Measurements from ENCODE around the gene ENTPD6. TPM values are rescaled to one million over a fixed set of nuclear protein-coding genes. Genes with fewer than 3 reads are reported as not detected.
"Not testable (repeated sequence)": the region's sequence is repeated elsewhere in the genome, so short reads cannot be mapped to it uniquely, and the experiment has no call there.

ENTPD6 gene
- total RNA-seq, 1 donor from 2014 or later: 118 TPM

DNA sequence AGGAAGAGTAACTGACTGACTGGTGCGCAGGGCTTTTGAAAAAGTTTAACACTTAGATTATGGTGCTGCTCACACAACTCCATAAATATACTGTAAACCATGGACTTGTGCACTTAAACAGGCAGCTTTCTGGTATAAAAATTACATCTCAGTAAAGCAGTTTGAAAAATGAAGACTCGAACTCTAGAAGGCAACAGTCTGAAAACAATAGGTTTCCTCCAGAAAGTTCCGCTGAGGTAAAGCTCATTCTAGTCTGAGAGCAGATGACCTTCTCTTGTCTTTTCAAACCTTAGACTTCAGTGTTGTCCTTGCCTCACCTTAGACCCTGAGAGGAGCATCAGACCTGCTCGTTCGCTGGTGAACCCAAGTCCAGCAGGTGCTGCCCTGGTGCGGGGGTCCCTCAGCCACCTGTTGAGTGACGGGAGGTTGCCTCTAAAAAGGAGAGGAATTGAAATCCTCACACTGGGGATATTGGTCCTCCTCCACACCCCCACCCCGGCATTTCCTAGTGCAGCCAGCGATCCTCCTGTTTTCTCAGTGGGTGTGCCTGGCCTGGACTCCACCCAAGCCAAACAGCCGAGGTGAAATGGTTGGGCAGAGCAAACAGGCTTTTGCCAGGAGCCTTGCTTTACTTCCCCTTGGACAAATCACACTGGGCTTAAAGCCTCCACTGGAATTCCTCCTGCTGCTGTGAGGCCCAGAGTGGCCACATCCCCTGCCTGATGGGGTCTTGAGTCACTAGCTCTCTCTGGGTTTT is 37.7 kb downstream of the ENTPD6 start:
- intact Hi-C loops (cut with DNase I): no loop called here
- DNase-seq (peak; percentile 74), ATAC-seq (ENCODE audit: poor library complexity) (peak; percentile 51)

- intact Hi-C loops (cut with DNase I); ATAC-seq (ENCODE audit: poor library complexity); DNase-seq: not testable (repeated sequence)
These were observed 38.7 kb downstream of the ENTPD6 start for GRCh38 chr20:25234009-25234849.

- DNase-seq (peak; percentile 36), ATAC-seq (ENCODE audit: poor library complexity) (no peak)
- intact Hi-C loops (cut with DNase I): no loop called here
These were observed 41.2 kb downstream of the ENTPD6 start for GRCh38 chr20:25236450-25237304.

DNA sequence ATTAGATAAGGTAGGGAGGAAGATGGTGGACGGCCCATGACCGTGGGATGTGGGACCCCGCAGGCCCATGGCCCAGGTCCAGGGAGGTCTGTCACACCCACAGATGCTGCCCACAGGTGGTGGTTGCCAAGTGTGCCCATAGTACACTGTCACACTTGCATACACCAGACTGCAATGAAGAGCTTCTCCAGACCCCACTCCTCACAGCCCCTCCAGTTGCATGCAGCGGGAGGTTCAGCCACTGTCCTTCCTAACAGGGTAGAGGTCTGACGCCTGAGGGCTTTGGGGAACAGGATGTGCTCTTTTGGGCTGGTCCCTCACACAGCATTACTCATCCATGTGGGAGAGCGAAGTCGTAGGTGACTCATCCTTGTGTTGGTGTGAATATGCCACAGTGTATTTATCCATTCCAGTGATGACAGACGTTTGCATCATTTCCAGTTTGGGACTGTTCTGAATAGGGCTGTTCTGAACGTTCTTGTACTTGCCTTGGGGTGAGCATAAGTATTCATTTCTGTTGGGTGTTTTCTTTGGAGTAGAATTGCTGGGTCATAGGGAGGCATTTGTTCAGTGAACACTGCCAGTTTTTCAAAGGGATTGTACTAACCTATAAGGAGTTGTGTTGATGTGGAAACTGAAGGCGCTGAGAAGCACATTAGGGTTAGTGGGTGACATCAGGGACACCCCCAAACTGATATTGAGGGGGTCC is 42.3 kb downstream of the ENTPD6 start:
- intact Hi-C loops (cut with DNase I): no loop called here
- peak; percentile 81 for ATAC-seq (ENCODE audit: poor library complexity)
- peak; percentile 64 for DNase-seq

- intact Hi-C loops (cut with DNase I): no loop called here
- ATAC-seq (ENCODE audit: poor library complexity) (no peak), DNase-seq (peak; percentile 35)
These were observed 43.0 kb downstream of the ENTPD6 start for GRCh38 chr20:25238319-25239037.

- DNase-seq: no peak
- intact Hi-C loops (cut with DNase I): no loop called here
- ATAC-seq (ENCODE audit: poor library complexity): no peak
These were observed 44.2 kb downstream of the ENTPD6 start for GRCh38 chr20:25239387-25240370.

DNA sequence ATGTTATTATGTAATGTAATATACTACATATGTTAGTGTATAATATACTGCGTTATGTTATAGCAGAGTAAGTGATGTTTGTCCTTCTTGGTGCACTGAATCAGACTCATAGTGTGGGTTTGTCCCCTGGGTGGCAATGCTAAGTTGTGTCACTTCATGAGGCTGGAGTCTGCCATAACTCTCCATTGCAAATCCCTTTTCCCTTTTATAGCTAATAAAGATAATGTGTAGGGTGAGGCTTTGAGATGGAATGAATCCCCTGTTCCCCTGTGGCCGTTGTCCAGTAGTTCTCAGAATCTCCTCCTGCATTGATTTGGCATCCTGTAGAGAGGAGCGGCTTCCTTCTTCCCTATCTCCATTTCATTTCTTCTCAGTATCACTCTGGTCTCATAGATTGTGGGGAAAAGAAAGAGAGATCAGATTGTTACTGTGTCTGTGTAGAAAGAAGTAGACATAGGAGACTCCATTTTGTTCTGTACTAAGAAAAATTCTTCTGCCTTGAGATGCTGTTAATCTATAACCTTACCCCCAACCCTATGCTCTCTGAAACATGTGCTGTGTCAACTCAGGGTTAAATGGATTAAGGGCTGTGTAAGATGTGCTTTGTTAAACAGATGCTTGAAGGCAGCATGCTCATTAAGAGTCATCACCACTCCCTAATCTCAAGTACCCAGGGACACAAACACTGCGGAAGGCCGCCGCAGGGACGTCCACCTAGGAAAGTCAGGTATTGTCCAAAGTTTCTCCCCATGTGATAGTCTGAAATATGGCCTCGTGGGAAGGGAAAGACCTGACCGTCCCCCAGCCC is 45.5 kb downstream of the ENTPD6 start:
- ATAC-seq (ENCODE audit: poor library complexity); DNase-seq; intact Hi-C loops (cut with DNase I): not testable (repeated sequence)

GRCh38 chr20:25241659-25241955 is 46.1 kb downstream of the ENTPD6 start:
- DNase-seq; ATAC-seq (ENCODE audit: poor library complexity); intact Hi-C loops (cut with DNase I): not testable (repeated sequence)

GRCh38 chr20:25242231-25242630 is 46.7 kb downstream of the ENTPD6 start:
- DNase-seq (no peak), ATAC-seq (ENCODE audit: poor library complexity) (no peak)
- intact Hi-C loops (cut with DNase I): no loop called here

- no peak for DNase-seq
- ATAC-seq (ENCODE audit: poor library complexity): no peak
- intact Hi-C loops (cut with DNase I): no loop called here
These were observed 48.0 kb downstream of the ENTPD6 start for GRCh38 chr20:25243416-25243979.

DNA sequence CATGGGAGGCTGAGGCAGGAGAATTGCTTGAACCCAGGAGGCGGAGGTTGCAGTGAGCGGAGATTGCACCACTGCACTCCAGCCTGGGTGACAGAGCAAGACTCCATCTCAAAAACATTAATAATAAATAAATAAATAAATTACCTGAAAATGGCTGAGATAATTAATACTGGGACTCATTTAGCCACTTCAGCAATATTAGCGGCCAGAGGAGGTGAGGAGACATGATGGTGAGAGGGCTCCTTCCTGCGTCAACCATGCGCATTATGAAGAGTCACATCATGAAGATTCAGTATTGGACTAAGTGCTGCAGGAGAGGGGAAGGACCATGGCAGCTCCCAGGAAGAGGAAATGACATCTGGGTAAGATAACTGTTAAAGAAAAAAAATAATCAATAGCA is 49.5 kb downstream of the ENTPD6 start:
- intact Hi-C loops (cut with DNase I): loop anchor here (5.0 kb wide), 1 partner anchor 48 kb away; the partner anchor contains the start of gene ENTPD6
- no peak for DNase-seq
- ATAC-seq (ENCODE audit: poor library complexity): no peak

DNA sequence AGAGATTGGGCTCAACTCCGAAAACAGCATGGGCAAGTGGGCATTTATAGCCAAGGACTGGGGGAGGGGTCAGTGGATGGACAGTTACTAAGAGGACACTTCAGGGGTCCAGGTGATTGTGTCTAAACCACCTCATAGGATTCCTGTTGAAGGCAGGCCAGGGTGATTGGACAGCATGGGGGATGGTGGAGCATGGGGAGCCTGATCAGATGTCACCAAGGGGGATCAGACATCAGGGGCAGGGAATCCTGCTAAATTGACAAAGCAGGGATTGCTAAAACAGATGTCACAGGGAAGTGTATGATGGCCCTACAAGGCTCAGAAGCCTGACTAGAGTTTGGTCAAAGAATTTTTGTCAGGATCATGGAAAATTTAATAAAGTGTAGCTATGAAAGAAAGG is 49.9 kb downstream of the ENTPD6 start:
- no peak for ATAC-seq (ENCODE audit: poor library complexity)
- no peak for DNase-seq
- intact Hi-C loops (cut with DNase I): loop anchor here (5.0 kb wide), 1 partner anchor 48 kb away; the partner anchor contains the start of gene ENTPD6

GRCh38 chr20:25246182-25246999 is 50.9 kb downstream of the ENTPD6 start:
- DNase-seq (no peak), ATAC-seq (ENCODE audit: poor library complexity) (no peak)
- intact Hi-C loops (cut with DNase I): loop anchor here (5.0 kb wide), 1 partner anchor 49 kb away; the partner anchor contains the start of gene ENTPD6

GRCh38 chr20:25247000-25247517 is 51.5 kb downstream of the ENTPD6 start:
- ATAC-seq (ENCODE audit: poor library complexity): peak; percentile 82
- intact Hi-C loops (cut with DNase I): loop anchor here (5.0 kb wide), 1 partner anchor 50 kb away; the partner anchor contains the start of gene ENTPD6
- peak; percentile 83 for DNase-seq
